Measurements from ENCODE around the gene CIDEB.

The CIDEB gene

DNA sequence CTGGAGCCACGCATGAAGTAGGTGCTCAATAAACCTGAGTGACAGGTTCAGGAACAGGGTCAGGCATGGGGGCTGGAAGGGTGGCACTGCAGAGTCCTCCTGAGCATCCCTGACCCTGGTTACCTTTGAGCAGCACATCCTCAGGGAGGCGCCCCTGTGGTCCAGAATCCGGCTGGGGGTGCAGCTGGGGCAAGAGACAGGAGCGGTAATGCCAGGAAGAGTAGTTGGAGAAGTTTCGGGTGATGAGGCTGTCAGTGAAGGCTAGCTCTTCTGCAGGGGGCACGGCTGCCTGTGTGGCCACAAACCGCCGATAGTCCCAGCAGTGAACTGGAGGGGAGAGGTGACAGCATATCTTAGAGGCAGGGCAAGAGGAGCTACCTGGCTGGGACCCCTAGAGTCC lies 38.4 kb downstream of the CIDEB start:
- no peak for DNase-seq

DNA sequence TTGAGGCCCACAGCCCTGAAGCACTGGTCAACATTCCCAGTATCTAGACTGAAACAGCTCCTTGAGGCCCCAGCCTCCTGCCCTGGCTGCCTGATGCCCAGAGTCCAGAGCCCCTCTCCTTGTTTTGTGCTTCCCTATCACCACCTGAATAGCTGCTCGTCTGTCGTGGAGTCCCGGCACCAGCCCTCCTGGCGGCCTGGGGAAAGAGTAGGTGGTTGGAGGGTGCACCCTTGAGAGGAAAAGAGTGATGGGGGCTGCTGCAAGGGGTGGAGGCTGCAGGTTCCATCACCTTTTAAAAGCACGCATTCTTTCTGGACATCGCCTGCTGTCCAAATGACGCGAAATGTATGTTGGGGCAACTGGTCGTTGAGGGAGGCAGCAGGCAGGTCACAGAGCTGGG lies 39.6 kb downstream of the CIDEB start:
- DNase-seq, result no peak

DNA sequence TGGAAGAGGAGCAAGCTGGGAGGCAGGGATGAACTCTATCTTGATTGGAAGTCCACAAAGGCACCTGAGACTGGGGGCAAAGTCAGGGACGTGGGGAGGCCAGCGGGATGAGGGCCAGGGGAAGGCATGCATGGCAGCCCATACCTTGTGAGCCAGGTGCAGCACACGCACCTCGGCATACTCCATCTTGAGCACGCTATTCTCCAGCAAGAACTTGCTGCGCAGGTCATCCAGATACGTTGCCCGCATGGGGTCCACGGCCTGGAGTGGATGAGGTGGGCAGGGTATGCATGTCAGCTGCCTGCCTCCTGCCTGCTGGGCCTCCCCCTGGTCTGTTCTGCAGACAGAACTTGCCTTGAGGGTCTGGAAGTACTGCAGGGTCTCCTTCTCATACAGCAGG lies 40.3 kb downstream of the CIDEB start:
- no peak for DNase-seq

DNA sequence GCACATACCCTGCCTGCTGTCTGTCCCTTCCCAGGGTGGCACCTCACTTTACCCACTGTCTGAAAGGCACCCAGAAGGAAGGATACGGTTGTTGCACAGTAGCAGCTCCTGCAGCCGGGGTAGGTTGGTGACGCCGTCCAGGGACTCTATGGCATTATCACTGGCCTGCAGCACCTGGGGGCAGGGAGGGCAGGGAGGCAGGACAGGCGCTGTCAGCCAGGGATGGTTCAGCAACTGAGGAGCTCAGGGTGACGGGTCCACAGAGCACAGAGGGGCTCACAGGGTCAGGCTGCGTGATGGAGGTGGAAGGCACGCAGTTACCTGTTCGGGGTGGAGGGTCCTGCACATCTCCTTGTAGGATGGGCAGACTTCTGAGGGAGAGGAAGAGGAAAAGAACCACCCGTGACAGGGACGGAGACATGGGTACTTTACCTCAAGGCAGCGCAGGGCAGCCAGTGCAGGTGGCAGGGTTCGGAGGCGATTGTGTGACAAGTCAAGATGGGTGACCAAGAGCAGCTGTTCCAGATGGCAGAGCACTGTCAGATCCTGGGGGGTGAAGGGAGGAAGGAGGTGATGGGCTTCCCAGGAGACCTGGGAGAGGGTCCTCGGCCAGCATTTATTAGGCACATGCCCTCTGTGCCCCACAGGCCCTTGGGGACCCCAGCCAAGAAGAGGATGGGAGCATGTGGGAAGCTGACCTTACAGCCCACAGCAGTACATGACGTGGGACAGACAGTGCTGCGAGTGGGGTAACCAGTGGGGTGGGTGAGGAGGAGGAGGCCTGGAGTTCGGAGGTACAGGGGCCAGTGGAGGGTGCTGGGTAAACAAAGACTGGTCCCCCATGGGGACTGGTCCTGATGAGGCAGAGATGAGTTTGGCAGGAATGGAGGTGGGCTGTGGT lies 41.2 kb downstream of the CIDEB start:
- no peak for DNase-seq

GRCh38 chr14:24264298-24264697 lies 43.5 kb downstream of the CIDEB start:
- DNase-seq, result no peak

GRCh38 chr14:24263848-24264247 lies 43.9 kb downstream of the CIDEB start:
- no peak for DNase-seq

DNA sequence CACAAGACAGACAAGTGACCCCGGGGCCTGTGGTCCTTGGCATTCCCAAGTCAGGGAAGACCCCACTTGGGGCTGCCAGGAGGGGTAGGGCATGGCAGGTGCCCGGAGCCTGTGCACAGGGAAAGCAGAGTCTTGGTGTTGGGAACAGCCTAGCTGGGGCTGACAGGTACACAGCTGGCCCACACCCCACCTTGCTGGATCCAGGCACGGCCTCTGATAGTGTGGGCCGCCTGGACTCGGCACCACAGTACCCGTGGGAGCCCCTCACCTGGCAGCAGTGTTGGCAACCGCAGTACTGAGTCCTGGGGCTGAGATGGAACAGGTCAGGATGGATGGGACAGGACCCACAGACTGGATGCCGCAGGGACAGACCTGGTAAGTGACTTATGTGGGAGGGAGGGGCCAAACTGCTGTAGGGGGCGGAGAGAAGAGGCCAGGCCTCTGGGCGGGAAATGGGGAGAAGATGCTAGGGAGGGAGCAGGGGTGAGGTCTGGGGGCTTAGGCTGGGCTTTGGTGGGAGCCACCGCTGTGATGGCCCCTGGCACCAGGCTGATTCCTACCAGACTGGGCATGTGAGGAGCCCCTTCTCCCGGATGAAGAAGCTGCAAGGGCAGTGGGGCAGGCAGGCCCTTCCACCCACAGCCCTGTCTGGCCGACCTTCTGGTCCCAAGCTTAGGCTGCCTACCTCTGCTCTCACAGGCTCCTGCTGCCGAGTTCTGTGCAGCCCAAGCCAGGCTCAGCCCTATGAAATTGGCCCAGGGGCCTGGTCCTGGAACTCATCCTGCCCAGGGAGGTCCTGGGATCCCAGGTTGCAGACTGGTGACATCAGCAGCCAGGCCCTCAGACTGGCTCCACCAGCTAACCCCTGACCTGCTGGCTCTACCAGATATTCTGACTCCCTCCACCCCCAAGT lies 44.7 kb downstream of the CIDEB start, which contains the start of gene TGM1:
TGM1 (minus strand) TSS at position 357 of the 913 bp plus-strand sequence. CDS start 825 bp downstream, outside the sequence.
- no peak for DNase-seq

DNA sequence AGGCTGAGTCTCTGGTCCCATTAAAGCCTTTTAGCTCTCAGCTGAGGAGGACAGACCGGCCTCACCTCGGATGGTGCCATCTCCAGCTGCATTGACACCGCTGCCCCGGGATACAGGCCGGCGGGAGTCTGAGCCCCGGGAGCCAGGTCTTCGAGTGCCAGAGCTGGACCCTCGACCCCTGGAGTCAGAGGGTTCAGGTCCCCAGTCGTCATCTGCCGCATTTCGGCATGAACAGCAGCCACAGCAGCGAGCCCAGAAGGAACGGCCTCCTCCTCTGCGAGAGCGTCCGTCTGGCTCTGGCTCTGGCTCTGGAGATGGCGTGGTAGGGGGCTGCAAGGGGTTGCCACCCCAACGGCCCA lies 45.8 kb downstream of the CIDEB start:
- no peak for DNase-seq

- no peak for DNase-seq
Observed at GRCh38 chr14:24261256-24261968, 46.4 kb downstream of the CIDEB start.

DNA sequence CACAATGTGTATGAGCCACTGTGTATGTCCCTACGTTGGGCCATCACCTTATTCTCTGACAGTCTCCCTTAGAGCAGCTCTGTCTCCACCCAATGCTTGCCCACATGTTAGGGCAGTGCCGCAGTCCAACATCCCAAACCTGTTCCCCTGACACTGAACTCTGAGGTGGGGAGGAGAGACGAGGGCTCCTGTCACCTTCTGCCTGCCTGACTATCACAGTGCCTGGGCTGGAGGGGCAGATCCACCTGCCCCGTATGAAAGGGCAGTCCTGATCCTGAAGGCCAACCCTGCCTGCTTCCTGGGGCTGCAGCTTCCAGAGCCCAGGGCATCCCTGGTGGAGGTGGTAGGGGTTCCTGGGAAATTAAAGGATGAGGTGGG lies 47.0 kb downstream of the CIDEB start:
- DNase-seq, result no peak

DNA sequence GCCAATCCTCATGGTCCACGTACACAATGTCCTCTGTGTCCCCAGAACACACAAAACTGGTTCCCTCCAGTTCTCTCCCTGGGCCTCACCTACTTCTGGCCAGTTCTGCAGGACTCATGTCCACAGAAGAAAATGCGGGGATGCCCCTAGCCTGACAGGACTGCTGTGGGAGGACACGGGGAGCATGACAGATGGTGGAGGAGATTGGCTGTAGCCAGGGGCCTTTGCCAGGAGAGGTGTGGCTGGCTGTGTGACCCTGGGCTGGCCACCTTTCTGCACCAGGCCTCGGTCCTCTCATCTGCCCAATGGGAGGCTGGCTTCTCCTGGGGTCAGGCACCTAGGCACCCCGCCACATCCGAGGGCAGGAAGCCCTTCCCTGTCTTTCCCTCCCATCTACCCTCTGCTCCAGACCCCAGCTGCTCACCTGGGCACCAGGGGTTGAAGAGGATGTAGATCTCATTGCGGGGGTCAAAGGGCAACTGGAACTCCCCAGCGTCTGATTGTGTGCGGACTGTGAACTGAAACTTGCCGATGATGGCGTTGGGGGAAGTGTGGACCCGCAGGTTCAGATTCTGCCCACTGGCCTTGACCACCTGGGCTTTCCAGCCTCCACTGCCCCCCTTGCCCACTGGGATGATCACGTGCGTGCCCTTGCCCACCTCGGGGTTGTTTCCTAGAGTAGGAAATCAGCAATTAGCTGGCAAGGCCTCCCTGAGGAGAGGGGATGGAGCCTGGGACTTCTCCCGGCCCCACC lies 47.6 kb downstream of the CIDEB start:
- no peak for DNase-seq

DNA sequence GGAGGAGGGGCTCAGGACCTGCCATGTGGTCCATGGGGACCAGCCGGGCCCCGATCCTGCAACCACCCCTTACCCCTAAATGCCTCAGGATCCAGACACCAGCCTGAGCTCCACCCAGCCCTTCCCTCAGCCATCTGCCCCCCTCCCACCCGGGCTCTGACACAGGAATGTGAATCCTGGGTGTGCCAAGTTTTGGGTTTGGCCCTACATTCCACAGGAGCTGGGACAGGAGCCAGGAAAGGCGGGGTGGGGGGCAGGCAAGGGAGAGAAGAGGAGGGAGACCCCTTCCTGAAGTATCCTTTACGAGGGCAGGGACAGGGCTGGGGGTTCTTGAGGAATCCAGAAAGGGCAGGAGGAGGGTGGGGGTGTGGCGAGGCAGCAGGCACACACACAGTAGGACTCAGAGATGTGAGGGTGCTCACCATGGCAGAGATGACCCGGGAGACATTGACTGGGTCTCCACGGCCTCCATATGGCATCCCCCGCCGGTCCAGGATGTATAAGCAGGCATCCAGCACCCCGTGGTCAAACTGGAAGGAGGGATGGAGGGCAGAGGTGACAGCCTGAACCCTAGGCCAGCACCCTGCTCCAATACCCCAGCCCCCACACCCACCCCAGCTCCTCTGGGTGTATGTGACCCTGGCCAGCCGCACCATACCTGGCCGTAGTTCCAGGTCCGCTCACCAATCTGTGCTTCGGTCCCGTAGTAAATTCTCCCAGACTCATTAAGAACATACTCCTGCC lies 48.3 kb downstream of the CIDEB start:
- DNase-seq, result no peak

- DNase-seq, result no peak
Observed at GRCh38 chr14:24258548-24259265, 49.1 kb downstream of the CIDEB start.

GRCh38 chr14:24258119-24258518 lies 49.7 kb downstream of the CIDEB start:
- no peak for DNase-seq

GRCh38 chr14:24256960-24257359 lies 50.8 kb downstream of the CIDEB start:
- no peak for DNase-seq

GRCh38 chr14:24255931-24256711 lies 51.7 kb downstream of the CIDEB start:
- DNase-seq, result no peak

GRCh38 chr14:24255438-24255837 lies 52.3 kb downstream of the CIDEB start:
- DNase-seq, result no peak
